MCF 10A (cell line): ENCODE data around the gene MTFP1. TPM values are rescaled to one million over a fixed set of nuclear protein-coding genes. Genes with fewer than 3 reads are reported as not detected.

ENCODE experiments used
- BruUV-seq: library from RNA; stranded (reverse); fragments of 400-500 nt; replicated peaks from 2 replicates; lab custom pipeline; 2021; lab: Mats Ljungman, UMichigan
- CTCF ChIA-PET: fragments of 300-600 bp; sonication (Branson Sonifier 250); formaldehyde crosslinking; extraction: SDS; loops from one replicate; lab custom pipeline; 2021; ENCODE audit warnings: antibody characterized with exemption, inconsistent platforms; lab: Yijun Ruan, JAX
- POLR2A ChIA-PET: fragments of 300-600, 350-650 bp; sonication (Branson Sonifier 250); formaldehyde crosslinking; extraction: SDS; loops from one replicate; lab custom pipeline; 2020; ENCODE audit warnings: antibody characterized with exemption, inconsistent platforms; lab: Yijun Ruan, JAX
- DNase-seq: peaks from one replicate; pipeline ENCODE4 v3.0.0-alpha.2; 2018; ENCODE audit not compliant: unreplicated experiment
- H3K27ac Mint-ChIP-seq: one replicate; pipeline ENCODE4 v1.8.0; 2022; ENCODE audit warnings: mild to moderate bottlenecking, low read depth, mixed read lengths; ENCODE audit not compliant: unreplicated experiment
- H3K27me3 Mint-ChIP-seq: one replicate; pipeline ENCODE4 v1.8.0; 2022; ENCODE audit warnings: mixed read lengths; ENCODE audit not compliant: insufficient read depth, unreplicated experiment
- H3K36me3 Mint-ChIP-seq: one replicate; pipeline ENCODE4 v1.8.0; 2022; ENCODE audit warnings: mild to moderate bottlenecking, moderate library complexity, mixed read lengths; ENCODE audit not compliant: insufficient read depth, unreplicated experiment
- H3K4me1 Mint-ChIP-seq: one replicate; pipeline ENCODE4 v1.8.0; 2022; ENCODE audit warnings: mixed read lengths; ENCODE audit not compliant: insufficient read depth, unreplicated experiment
- H3K4me3 Mint-ChIP-seq: one replicate; pipeline ENCODE4 v1.8.0; 2022; ENCODE audit warnings: mild to moderate bottlenecking, moderate library complexity, mixed read lengths; ENCODE audit not compliant: unreplicated experiment
- H3K9me3 Mint-ChIP-seq: one replicate; pipeline ENCODE4 v1.8.0; 2022; ENCODE audit warnings: mixed read lengths; ENCODE audit not compliant: unreplicated experiment
- CTCF ChIP-seq: fragments of 200-600 bp; IDR thresholded peaks from one replicate; pipeline ENCODE4 v1.8.0; 2022; ENCODE audit warnings: antibody characterized with exemption, mild to moderate bottlenecking; ENCODE audit not compliant: unreplicated experiment
- intact Hi-C: fragments of 100-400 bp; cut with micrococcal nuclease; formaldehyde crosslinking; loops from 2 replicates; pipeline ENCODE4 v1.14.1; 2022
- total RNA-seq: library from RNA; stranded (reverse); gene quantifications from 2 replicates; pipeline ENCODE4 v1.2.3, GENCODE V29; 2022

Gene MTFP1
- total RNA-seq, 1 experiment from 2014 or later: 31.6 TPM

GRCh38 chr22:30397656-30398635 is 27.6 kb upstream of the MTFP1 start:
- Mint-ChIP-seq H3K4me1 (peaks cover 29% of the 10 kb centered on the region), H3K4me3 (peak overlapping the region; percentile 85), H3K27ac (peak overlapping the region; percentile 70), H3K36me3 (peaks cover 24% of the 10 kb centered on the region), H3K9me3 (no peaks in the 10 kb centered on the region), H3K27me3 (no peaks in the 10 kb centered on the region)
- intact Hi-C loops: loop anchor here (1.0 kb wide), 1 partner anchor 28 kb away; no protein-coding TSS in a partner anchor
- DNase-seq: peak; percentile 27
- POLR2A ChIA-PET: interaction anchor here (0.6 to 16.9 kb wide), 18 partner anchors 8 to 637 kb away, joined by 3 to 532 read pairs (median 4); partner anchors contain the start of genes CASTOR1, CCDC157, MTFP1 and PES1
- no TSS peak for BruUV-seq
- CTCF ChIA-PET: interaction anchor here (0.6 to 3.0 kb wide), 16 partner anchors 9 to 339 kb away, joined by 3 to 26 read pairs (median 4); partner anchors contain the start of gene MTFP1
- TF ChIP-seq CTCF: no peak

- Mint-ChIP-seq H3K4me1 (peaks cover 30% of the 10 kb centered on the region), H3K4me3 (peak overlapping the region; percentile 85), H3K9me3 (no peaks in the 10 kb centered on the region), H3K36me3 (peaks cover 34% of the 10 kb centered on the region), H3K27ac (peak overlapping the region; percentile 92), H3K27me3 (no peaks in the 10 kb centered on the region)
- intact Hi-C loops: no loop called here
- ChIA-PET CTCF (interaction anchor here (0.9 to 3.0 kb wide), 11 partner anchors 10 to 111 kb away, joined by 3 to 26 read pairs (median 4); partner anchors contain the start of gene MTFP1), POLR2A (interaction anchor here (0.6 to 16.9 kb wide), 6 partner anchors 10 to 278 kb away, joined by 3 to 532 read pairs (median 10); partner anchors contain the start of gene MTFP1)
- no TSS peak for BruUV-seq
- DNase-seq: peak; percentile 37
- no peak for TF ChIP-seq CTCF
These were observed 26.6 kb upstream of the MTFP1 start for GRCh38 chr22:30398685-30399680.

GRCh38 chr22:30399718-30400117 is 25.9 kb upstream of the MTFP1 start:
- POLR2A ChIA-PET: interaction anchor here (0.6 to 16.9 kb wide), 5 partner anchors 9 to 399 kb away, joined by 3 to 532 read pairs (median 8); partner anchors contain the start of gene MTFP1
- Mint-ChIP-seq H3K27ac (peak overlapping the region; percentile 92), H3K27me3 (no peaks in the 10 kb centered on the region), H3K9me3 (no peaks in the 10 kb centered on the region), H3K36me3 (peaks cover 41% of the 10 kb centered on the region), H3K4me3 (peak overlapping the region; percentile 85), H3K4me1 (peaks cover 35% of the 10 kb centered on the region)
- no TSS peak for BruUV-seq
- TF ChIP-seq CTCF: no peak
- intact Hi-C loops: no loop called here
- CTCF ChIA-PET: interaction anchor here (0.6 to 0.9 kb wide), 2 partner anchors 10 to 25 kb away, joined by 3 read pairs; no protein-coding TSS in a partner anchor
- DNase-seq: no peak
